Omental fat pad (tissue), 4 donors: ENCODE measurements around the gene PPP1R1B. TPM values are rescaled to one million over a fixed set of nuclear protein-coding genes. Genes with fewer than 3 reads are reported as not detected.

Source experiments
- ATAC-seq: fragments of 150-250 bp; one replicate; pipeline ENCODE4 v1.9.1; 2016; ENCODE audit warnings: mild to moderate bottlenecking, moderate library complexity; ENCODE audit not compliant: low FRiP score
- DNase-seq: peaks from one replicate; pipeline ENCODE4 v3.0.0-alpha.2; 2019; ENCODE audit warnings: low spot score
- total RNA-seq, 4 donors: library from RNA; depleted of rRNA; stranded (reverse); fragments of >200 nt; gene quantifications; one replicate each; pipeline ENCODE4 v1.1.0, GENCODE V29; 2016
- TF ChIP-seq, protein P1 (sequence below), 3 donors: fragments of 450-650 bp; IDR thresholded peaks; one replicate each; pipeline ENCODE4 v1.5.1; 2016 to 2017; ENCODE audit warnings: antibody characterized with exemption in 3 of 3, mild to moderate bottlenecking in 3 of 3, moderate library complexity in 2 of 3

The PPP1R1B gene
- total RNA-seq, 4 donors from 2014 or later, result 13.9 to 27.0 (median 19.1) TPM

DNA sequence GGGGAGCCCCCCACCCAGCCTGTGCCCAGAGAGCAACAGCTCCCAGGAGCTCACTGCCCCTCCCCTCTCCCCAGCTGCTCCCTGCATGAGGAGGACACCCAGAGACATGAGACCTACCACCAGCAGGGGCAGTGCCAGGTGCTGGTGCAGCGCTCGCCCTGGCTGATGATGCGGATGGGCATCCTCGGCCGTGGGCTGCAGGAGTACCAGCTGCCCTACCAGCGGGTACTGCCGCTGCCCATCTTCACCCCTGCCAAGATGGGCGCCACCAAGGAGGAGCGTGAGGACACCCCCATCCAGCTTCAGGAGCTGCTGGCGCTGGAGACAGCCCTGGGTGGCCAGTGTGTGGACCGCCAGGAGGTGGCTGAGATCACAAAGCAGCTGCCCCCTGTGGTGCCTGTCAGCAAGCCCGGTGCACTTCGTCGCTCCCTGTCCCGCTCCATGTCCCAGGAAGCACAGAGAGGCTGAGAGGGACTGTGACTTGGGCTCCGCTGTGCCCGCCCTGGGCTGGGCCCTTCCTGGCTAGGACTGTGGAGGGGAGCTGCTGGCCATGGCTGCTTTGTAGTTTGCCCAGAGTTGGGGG, 39.0 kb downstream of the PPP1R1B start:
- ATAC-seq (no peak), DNase-seq (no peak)

DNA sequence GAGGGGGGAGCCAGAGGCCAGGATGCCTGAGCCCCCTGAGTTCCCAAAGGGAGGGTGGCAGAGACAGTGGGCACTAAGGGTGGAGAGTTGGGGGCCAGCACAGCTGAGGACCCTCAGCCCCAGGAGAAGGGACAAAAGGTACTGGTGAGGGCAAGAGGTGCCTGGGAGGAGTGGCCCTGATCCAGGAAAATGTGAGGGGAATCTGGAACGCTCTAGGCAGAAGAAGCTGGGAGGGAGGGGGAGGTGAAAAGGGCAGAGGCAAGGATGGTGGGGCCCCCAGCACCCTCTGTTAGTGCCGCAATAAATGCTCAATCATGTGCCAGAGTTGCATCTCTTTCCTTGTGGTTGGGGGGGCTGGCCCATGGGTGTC, 39.5 kb downstream of the PPP1R1B start:
- TF ChIP-seq, protein P1, sequence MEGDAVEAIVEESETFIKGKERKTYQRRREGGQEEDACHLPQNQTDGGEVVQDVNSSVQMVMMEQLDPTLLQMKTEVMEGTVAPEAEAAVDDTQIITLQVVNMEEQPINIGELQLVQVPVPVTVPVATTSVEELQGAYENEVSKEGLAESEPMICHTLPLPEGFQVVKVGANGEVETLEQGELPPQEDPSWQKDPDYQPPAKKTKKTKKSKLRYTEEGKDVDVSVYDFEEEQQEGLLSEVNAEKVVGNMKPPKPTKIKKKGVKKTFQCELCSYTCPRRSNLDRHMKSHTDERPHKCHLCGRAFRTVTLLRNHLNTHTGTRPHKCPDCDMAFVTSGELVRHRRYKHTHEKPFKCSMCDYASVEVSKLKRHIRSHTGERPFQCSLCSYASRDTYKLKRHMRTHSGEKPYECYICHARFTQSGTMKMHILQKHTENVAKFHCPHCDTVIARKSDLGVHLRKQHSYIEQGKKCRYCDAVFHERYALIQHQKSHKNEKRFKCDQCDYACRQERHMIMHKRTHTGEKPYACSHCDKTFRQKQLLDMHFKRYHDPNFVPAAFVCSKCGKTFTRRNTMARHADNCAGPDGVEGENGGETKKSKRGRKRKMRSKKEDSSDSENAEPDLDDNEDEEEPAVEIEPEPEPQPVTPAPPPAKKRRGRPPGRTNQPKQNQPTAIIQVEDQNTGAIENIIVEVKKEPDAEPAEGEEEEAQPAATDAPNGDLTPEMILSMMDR (IDR thresholded peaks at IDR 0.05), result no peak
- no peak for DNase-seq
- no peak for ATAC-seq

More for the DNA sequence above, 39.0 kb downstream of the PPP1R1B start:
- TF ChIP-seq, protein P1 (IDR thresholded peaks at IDR 0.05), result no peak

DNA sequence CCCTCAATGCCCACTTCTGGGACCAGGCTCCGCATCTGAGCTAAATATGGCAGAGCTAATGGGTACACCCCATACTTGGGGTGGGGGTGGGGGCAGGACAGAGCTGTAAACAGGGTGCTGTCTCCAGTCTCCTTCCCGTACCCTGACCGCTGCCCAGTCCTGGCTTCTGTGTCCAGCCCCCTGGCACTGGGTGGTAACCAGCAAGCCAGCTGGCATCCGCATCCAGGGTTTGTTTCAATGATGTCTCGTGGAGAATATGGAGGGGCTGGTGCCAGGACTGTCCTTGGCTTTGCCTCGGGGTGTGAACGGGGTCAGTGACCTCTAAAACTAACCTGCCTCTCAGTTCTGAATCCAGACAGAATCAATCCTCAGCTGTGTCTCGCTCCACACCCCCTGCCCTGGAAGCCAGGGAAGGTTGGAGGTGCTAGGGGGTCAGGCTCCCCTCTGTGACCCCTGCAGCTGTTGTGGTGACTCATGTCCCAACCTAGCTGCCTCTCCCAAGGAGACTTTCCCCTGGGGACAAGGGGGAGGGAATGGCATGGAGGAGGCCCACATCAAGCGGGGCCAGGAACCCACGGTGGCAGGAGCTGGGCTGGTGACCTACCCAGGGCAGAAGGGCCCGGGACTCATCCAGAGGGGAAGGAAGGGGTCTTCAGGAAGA, 40.0 kb downstream of the PPP1R1B start:
- ATAC-seq, result no peak
- DNase-seq, result no peak
- TF ChIP-seq, protein P1 (IDR thresholded peaks at IDR 0.05), result no peak

DNA sequence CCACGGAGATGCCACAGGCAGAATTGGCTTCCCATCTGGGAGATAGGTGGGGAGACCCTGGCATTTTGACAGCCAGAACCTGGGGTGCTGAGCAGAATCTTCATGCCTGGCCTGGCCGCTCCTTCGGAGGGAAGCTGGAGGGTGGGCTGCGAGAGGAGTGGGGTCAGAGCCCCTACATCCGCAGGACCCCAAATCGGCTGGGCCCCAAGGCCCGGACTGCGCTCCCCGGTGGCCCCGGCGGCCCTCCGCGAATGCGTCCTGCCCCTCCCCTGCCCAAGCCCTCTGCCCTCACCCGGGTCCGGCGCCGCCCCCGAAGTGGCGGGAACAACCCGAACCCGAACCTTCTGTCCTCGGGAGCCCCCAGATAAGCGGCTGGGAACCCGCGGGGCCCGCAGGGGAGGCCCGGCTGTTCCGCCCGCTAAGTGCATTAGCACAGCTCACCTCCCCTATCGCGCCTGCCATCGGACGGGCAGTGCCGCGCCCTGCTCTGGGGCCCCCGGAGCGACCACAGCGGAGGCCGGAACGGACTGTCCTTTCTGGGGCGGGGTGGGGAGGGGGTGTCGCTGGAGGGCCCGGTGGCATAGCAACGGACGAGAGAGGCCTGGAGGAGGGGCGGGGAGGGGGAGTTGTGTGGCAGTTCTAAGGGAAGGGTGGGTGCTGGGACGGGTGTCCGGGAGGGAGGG, 40.7 kb downstream of the PPP1R1B start:
- DNase-seq, result no peak
- ATAC-seq, result no peak
- TF ChIP-seq, protein P1 (IDR thresholded peaks at IDR 0.05), result no peak

DNA sequence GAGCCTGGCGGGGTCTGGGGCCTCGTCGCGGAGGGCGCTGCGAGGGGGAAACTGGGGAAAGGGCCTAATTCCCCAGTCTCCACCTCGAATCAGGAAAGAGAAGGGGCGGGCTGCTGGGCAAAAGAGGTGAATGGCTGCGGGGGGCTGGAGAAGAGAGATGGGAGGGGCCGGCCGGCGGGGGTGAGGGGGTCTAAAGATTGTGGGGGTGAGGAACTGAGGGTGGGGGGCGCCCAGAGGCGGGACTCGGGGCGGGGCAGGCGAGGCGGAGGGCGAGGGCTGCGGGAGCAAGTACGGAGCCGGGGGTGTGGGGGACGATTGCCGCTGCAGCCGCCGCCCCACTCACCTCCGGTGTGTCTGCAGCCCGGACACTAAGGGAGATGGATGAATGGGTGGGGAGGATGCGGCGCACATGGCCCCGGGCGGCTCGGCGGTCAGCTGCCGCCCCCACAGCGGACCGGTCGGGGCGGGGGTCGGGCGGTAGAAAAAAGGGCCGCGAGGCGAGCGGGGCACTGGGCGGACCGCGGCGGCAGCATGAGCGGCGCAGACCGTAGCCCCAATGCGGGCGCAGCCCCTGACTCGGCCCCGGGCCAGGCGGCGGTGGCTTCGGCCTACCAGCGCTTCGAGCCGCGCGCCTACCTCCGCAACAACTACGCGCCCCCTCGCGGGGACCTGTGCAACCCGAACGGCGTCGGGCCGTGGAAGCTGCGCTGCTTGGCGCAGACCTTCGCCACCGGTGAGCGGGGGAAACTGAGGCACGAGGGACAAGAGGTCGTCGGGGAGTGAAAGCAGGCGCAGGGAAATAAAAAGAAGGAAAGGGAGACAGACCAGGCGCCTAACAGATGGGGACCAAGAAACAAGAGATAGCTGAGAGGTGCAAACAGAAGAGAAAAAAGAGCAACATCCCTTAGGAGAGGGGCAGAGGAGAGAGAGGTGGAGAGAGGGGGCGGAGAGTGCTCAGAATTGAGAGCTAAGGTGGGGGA, 41.5 kb downstream of the PPP1R1B start, which contains the start of gene PNMT:
Gene PNMT (plus strand): TSS at position 509 of the 980 bp plus-strand sequence. CDS start 23 bp downstream, at position 532.
- DNase-seq, result peak; percentile 40
- TF ChIP-seq, protein P1 (IDR thresholded peaks at IDR 0.05), result no peak
- peak; percentile 39 for ATAC-seq

DNA sequence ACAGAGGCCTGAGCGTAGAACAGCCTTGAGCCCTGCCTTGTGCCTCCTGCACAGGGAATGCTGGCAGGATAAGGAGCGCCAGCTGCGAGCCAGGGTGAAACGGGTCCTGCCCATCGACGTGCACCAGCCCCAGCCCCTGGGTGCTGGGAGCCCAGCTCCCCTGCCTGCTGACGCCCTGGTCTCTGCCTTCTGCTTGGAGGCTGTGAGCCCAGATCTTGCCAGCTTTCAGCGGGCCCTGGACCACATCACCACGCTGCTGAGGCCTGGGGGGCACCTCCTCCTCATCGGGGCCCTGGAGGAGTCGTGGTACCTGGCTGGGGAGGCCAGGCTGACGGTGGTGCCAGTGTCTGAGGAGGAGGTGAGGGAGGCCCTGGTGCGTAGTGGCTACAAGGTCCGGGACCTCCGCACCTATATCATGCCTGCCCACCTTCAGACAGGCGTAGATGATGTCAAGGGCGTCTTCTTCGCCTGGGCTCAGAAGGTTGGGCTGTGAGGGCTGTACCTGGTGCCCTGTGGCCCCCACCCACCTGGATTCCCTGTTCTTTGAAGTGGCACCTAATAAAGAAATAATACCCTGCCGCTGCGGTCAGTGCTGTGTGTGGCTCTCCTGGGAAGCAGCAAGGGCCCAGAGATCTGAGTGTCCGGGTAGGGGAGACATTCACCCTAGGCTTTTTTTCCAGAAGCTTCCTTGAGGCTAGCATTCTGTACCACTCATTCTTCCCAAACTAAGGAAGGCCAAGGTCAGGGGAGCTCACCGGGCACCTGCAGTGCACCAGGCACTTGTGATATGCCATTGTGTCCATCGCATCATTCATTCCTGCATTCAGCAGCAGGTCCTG, 43.4 kb downstream of the PPP1R1B start:
- TF ChIP-seq, protein P1 (IDR thresholded peaks at IDR 0.05), result no peak
- no peak for ATAC-seq
- no peak for DNase-seq
